ENCODE measurements around the gene HRC. TPM values are rescaled to one million over a fixed set of nuclear protein-coding genes. Genes with fewer than 3 reads are reported as not detected.

The HRC gene
- polyA plus RNA-seq, 1 of the 3 experiments (the other 2 are of a cell fraction): not detected

- H4K20me1 ChIP-seq (ENCODE audit: insufficient read depth): no peaks in the 10 kb centered on the region
- 3% methylated on average over 12 of the region's 90 CpGs for WGBS (ENCODE audit: low lambda C conversion rate)
- H3K9me3 ChIP-seq: no peaks in the 10 kb centered on the region
- H3K9ac ChIP-seq: peak within 1 kb of the TSS; percentile 72; the same call in 1 of the 2 replicates
- CTCF ChIA-PET: interaction anchor here (1.5 to 3.3 kb wide), 5 partner anchors 14 to 105 kb away, joined by 5 to 22 read pairs (median 13); no protein-coding TSS in a partner anchor
- no peaks in the 10 kb centered on the region for H3K36me3 ChIP-seq (replicated peaks in 1 of 2; ENCODE audit: control insufficient read depth in 1 of 2, insufficient read depth in 2 of 2, low read length in 1 of 2)
- H3K4me3 ChIP-seq (ENCODE audit: low read depth in 2 of 2, low read length in 1 of 2): peak within 1 kb of the TSS; percentile 61 to 69
- H3K4me2 ChIP-seq: peak within 1 kb of the TSS; percentile 98
- no peaks in the 10 kb centered on the region for H3K79me2 ChIP-seq (ENCODE audit: insufficient read depth)
- H3F3A ChIP-seq (replicated peaks; ENCODE audit: insufficient read depth): peaks cover 12% of the 10 kb centered on the region
- peak within 1 kb of the TSS; percentile 82 to 93 for H3K27ac ChIP-seq (ENCODE audit: low read depth in 2 of 2, low read length in 1 of 2)
- H2AFZ ChIP-seq (ENCODE audit: low read depth): peak within 1 kb of the TSS; percentile 88; the same call in 1 of the 2 replicates
- no peaks in the 10 kb centered on the region for H3K27me3 ChIP-seq (ENCODE audit: insufficient read depth)
- DNase-seq: peak; percentile 72
- no peaks in the 10 kb centered on the region for H3K9me2 ChIP-seq
- POLR2A ChIA-PET: interaction anchor here (0.7 to 0.8 kb wide), 2 partner anchors 11 to 23 kb away, joined by 3 read pairs; no protein-coding TSS in a partner anchor
- peaks cover 5 to 19% of the 10 kb centered on the region in 2 experiments; a peak in 1 of 4 replicates for H3K4me1 ChIP-seq (ENCODE audit: control insufficient read depth in 1 of 2, insufficient read depth in 2 of 2, low read depth in 1 of 2, low read length in 1 of 2)
- TF ChIP-seq, protein P1, sequence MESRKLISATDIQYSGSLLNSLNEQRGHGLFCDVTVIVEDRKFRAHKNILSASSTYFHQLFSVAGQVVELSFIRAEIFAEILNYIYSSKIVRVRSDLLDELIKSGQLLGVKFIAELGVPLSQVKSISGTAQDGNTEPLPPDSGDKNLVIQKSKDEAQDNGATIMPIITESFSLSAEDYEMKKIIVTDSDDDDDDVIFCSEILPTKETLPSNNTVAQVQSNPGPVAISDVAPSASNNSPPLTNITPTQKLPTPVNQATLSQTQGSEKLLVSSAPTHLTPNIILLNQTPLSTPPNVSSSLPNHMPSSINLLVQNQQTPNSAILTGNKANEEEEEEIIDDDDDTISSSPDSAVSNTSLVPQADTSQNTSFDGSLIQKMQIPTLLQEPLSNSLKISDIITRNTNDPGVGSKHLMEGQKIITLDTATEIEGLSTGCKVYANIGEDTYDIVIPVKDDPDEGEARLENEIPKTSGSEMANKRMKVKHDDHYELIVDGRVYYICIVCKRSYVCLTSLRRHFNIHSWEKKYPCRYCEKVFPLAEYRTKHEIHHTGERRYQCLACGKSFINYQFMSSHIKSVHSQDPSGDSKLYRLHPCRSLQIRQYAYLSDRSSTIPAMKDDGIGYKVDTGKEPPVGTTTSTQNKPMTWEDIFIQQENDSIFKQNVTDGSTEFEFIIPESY (IDR thresholded peaks at IDR 0.05; ENCODE audit: borderline replicate concordance, low read depth): no peak
- TF ChIP-seq CTCF (IDR thresholded peaks at IDR 0.05) (peak; percentile 9; the same call in 1 of the 2 replicates), SIN3A (IDR thresholded peaks at IDR 0.05; ENCODE audit: borderline replicate concordance, low read depth, low read length) (peak; percentile 82; the same call in 1 of the 2 replicates), REST (IDR thresholded peaks at IDR 0.05; ENCODE audit: low read depth, low read length) (peak; percentile 99), RFX5 (IDR thresholded peaks at IDR 0.05; ENCODE audit: low read length) (no peak), NRF1 (IDR thresholded peaks at IDR 0.05; ENCODE audit: low read depth, low read length) (no peak), GABPA (IDR thresholded peaks at IDR 0.05; ENCODE audit: low read depth) (no peak), POLR2AphosphoS5 (IDR thresholded peaks at IDR 0.05; ENCODE audit: low read depth, low read length) (no peak), EZH2phosphoT487 (IDR thresholded peaks at IDR 0.05; ENCODE audit: borderline replicate concordance, low read depth) (no peak), TEAD4 (IDR thresholded peaks at IDR 0.05; ENCODE audit: borderline replicate concordance, insufficient read depth) (no peak), IRF3 (IDR thresholded peaks at IDR 0.05; ENCODE audit: low read depth, low read length) (no peak), RXRA (IDR thresholded peaks at IDR 0.05; ENCODE audit: borderline replicate concordance, low read depth) (no peak), FOXM1 (IDR thresholded peaks at IDR 0.05; ENCODE audit: low read depth) (no peak), RCOR1 (IDR thresholded peaks at IDR 0.05; ENCODE audit: low read length) (no peak), EP300 (IDR thresholded peaks at IDR 0.05; ENCODE audit: borderline replicate concordance in 1 of 2, low read depth in 1 of 2, low read length in 1 of 2) (no peak), MAX (IDR thresholded peaks at IDR 0.05; ENCODE audit: low read depth) (peak; percentile 59; the same call in 1 of the 2 replicates), ELF1 (IDR thresholded peaks at IDR 0.05) (no peak), RAD21 (IDR thresholded peaks at IDR 0.05; ENCODE audit: low read length) (no peak), MEF2A (IDR thresholded peaks at IDR 0.05; ENCODE audit: borderline replicate concordance, low read depth) (no peak), JUND (IDR thresholded peaks at IDR 0.05) (no peak), CHD2 (IDR thresholded peaks at IDR 0.05; ENCODE audit: low read length, partially characterized antibody) (no peak)
- TF ChIP-seq, protein P2, sequence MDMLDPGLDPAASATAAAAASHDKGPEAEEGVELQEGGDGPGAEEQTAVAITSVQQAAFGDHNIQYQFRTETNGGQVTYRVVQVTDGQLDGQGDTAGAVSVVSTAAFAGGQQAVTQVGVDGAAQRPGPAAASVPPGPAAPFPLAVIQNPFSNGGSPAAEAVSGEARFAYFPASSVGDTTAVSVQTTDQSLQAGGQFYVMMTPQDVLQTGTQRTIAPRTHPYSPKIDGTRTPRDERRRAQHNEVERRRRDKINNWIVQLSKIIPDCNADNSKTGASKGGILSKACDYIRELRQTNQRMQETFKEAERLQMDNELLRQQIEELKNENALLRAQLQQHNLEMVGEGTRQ (IDR thresholded peaks at IDR 0.05; ENCODE audit: borderline replicate concordance, low read depth, low read length): no peak
Measured at GRCh38 chr19:49119411-49120324, 35.5 kb downstream of the HRC start, which contains the start of gene PPFIA3. Gene PPFIA3 (plus strand): TSS chr19:49119544. CDS start chr19:49127874, 8,330 bp downstream.
